Measurements from ENCODE around the gene C1orf35. TPM values are rescaled to one million over a fixed set of nuclear protein-coding genes. Genes with fewer than 3 reads are reported as not detected.
A peak's percentile ranks its signal among the peaks of the same experiment; 100 is the strongest.

Gene C1orf35
- total and polyA plus RNA-seq, 2 of the 4 experiments (the other 2 are of a cell fraction) = 4.3 to 13.0 TPM

DNA sequence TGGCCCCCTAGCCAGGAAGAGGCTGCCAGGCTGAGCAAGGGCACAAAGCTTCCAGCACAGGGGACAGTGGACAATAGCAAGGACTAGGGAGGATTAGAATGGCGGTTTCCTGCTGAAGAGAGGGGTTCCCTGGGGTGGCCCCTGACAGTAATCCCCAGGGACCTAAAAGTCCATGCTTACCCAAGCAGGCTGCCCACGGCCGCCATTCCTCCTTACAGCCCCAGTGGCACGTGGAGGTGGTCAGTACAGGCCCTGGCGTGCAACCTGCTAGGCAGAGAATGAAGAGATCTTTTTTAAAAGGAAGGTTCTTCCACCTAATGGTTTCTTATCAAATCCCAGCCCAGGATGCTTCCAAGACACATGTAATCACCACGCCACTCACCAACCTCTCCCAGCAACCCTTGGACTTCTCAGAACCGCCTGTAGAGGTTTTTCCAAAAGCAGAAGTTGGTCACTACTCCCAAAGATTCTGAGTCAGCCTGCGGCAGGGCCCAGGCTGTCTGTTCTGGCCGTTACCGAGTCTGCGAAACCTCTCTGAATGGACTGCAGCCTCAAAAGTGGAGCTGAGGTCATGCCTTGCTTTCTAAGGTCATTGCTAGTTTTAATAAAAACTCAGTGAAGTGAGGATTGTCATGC lies 5.0 kb upstream of the C1orf35 start:
- Histone ChIP-seq H2BK15ac (ENCODE audit: low read depth, low read length) (no peak overlapping the region), H3K4me1 (ENCODE audit: control insufficient read depth, insufficient read depth, low read length) (peaks cover 6% of the 10 kb centered on the region), H3K4me3 (ENCODE audit: insufficient read depth, low read depth, low read length) (peak overlapping the region; percentile 86; the same call in 1 of the 2 replicates), H3K9ac (ENCODE audit: low read depth, low read length) (peak overlapping the region; percentile 93), H3K9me3 (ENCODE audit: control insufficient read depth, insufficient read depth, low read length) (no peaks in the 10 kb centered on the region), H4K91ac (ENCODE audit: insufficient read depth, low read depth, low read length) (no peak overlapping the region), H2AFZ (replicated peaks; ENCODE audit: low read length, poor library complexity) (no peak overlapping the region), H2AK5ac (ENCODE audit: low read depth, low read length) (no peak overlapping the region), H3K27me3 (ENCODE audit: control insufficient read depth, insufficient read depth, low read length) (no peaks in the 10 kb centered on the region), H2BK20ac (ENCODE audit: low read depth, low read length) (no peak overlapping the region), H3K9me1 (ENCODE audit: insufficient read depth, low read length) (peaks cover 7% of the 10 kb centered on the region), H4K20me1 (ENCODE audit: insufficient read depth, low read length) (no peaks in the 10 kb centered on the region), H2BK120ac (ENCODE audit: low read depth, low read length) (no peak overlapping the region), H4K5ac (ENCODE audit: low read depth, low read length) (no peak overlapping the region), H3K23ac (ENCODE audit: low read depth, low read length) (no peak overlapping the region), H3K14ac (replicated peaks; ENCODE audit: low read depth, low read length) (no peak overlapping the region), H3K79me1 (ENCODE audit: low read depth in 1 of 2, low read length in 2 of 2) (peaks cover 14 to 47% of the 10 kb centered on the region in 2 experiments; a peak in 3 of 4 replicates), H3K4me2 (ENCODE audit: low read depth, low read length) (peak overlapping the region; percentile 85), H3K27ac (ENCODE audit: insufficient read depth, low read length) (no peak overlapping the region), H3K56ac (ENCODE audit: extremely low read depth, insufficient read depth, low read length) (no peak overlapping the region), H3K36me3 (ENCODE audit: control insufficient read depth, insufficient read depth, low read length) (peaks cover 13% of the 10 kb centered on the region), H2BK5ac (ENCODE audit: low read depth, low read length, poor library complexity, severe bottlenecking) (no peak overlapping the region), H3K4ac (ENCODE audit: low read depth, low read length) (peak overlapping the region; percentile 79), H4K8ac (ENCODE audit: low read depth in 2 of 2, low read length in 2 of 2) (no peak overlapping the region; a peak in 1 of 4 replicates), H3K18ac (ENCODE audit: low read depth, low read length) (no peak overlapping the region), H2AK9ac (replicated peaks; ENCODE audit: low read depth, low read length, poor library complexity) (peak overlapping the region; percentile 63)
- no CpG with 5 or more reads among the region's 11 CpGs for WGBS, 2 experiments (ENCODE audit: extremely low coverage in 2 of 2, insufficient read length in 1 of 2)
- dilution Hi-C loops (cut with HindIII; ENCODE audit: low sequenced_read_pairs, unreplicated experiment) (no loop called here), in situ Hi-C loops (cut with MboI; ENCODE audit: low sequenced_read_pairs) (no loop called here), intact Hi-C loops (cut with micrococcal nuclease) (no loop called here)
- ATAC-seq (ENCODE audit: low read depth) (no peak), DNase-seq (no peak)
- POLR2A ChIA-PET (ENCODE audit: unreplicated experiment) = interaction anchor here (0.6 kb wide), 1 partner anchor 210 kb away, joined by 8 read pairs; no protein-coding TSS in a partner anchor
- CTCF ChIA-PET = no interaction called here
- TF ChIP-seq FOS (IDR thresholded peaks at IDR 0.05; ENCODE audit: low read depth, low read length) = no peak
- TF ChIP-seq BHLHE40 (IDR thresholded peaks at IDR 0.05; ENCODE audit: low read depth, low read length) = no peak
- TF ChIP-seq MXI1 (IDR thresholded peaks at IDR 0.05; ENCODE audit: borderline replicate concordance, low read depth, low read length) = no peak
- TF ChIP-seq MAZ (IDR thresholded peaks at IDR 0.05; ENCODE audit: borderline replicate concordance, low read depth, low read length) = no peak
- TF ChIP-seq, protein P1, sequence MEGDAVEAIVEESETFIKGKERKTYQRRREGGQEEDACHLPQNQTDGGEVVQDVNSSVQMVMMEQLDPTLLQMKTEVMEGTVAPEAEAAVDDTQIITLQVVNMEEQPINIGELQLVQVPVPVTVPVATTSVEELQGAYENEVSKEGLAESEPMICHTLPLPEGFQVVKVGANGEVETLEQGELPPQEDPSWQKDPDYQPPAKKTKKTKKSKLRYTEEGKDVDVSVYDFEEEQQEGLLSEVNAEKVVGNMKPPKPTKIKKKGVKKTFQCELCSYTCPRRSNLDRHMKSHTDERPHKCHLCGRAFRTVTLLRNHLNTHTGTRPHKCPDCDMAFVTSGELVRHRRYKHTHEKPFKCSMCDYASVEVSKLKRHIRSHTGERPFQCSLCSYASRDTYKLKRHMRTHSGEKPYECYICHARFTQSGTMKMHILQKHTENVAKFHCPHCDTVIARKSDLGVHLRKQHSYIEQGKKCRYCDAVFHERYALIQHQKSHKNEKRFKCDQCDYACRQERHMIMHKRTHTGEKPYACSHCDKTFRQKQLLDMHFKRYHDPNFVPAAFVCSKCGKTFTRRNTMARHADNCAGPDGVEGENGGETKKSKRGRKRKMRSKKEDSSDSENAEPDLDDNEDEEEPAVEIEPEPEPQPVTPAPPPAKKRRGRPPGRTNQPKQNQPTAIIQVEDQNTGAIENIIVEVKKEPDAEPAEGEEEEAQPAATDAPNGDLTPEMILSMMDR (conservative IDR thresholded peaks at IDR 0.05; ENCODE audit: low read depth, low read length) = no peak
- BruUV-seq (replicated peaks) = no TSS peak

All from IMR-90 (cell line).